ENCODE results near the gene UNC13C. TPM values are rescaled to one million over a fixed set of nuclear protein-coding genes. Genes with fewer than 3 reads are reported as not detected.
"Not testable (repeated sequence)": the region's sequence is repeated elsewhere in the genome, so short reads cannot be mapped to it uniquely, and the experiment has no call there.

UNC13C gene
- 0.64 and 0.65 TPM in 2 replicates for polyA plus RNA-seq (2013)

DNA sequence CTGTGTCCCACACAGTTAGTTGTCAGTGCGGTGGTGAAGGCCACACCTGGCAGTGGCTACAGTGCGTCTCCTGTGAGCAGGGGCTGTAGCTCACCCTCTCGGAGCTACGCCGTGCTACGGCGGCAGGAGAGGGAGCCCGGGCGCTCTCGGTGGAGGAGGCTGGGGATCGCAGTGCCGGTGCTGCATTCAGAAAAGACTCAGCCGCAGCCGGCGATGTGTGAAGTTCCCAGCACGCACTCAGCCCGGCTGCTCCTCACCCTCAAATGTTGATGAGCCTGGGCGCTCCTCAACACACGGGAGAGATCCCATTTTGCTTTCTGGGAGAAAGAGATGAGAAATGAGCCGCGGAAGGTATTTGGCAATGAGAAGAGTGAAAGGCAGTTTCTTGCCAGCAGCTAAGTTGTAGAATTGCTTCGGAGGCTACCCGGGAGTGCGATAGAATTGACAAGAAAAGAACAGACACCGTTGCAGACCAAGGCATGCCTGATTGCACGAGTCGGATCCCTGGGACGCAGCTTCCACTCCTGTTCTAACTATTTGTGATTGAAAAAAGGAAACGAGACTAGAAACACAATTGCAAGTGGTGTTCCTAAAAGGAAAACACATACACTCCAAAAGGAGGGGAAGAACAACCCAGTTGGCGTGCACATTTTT, at the start of gene UNC13C:
TSS of gene UNC13C (plus strand) at position 189 of the 654 bp plus-strand sequence. CDS start 34,463 bp downstream, outside the sequence.
- H3K36me3 ChIP-seq (ENCODE audit: control insufficient read depth in 1 of 2, insufficient read depth in 2 of 2, low read length in 2 of 2): no peaks in the 10 kb centered on the region
- no peaks in the 10 kb centered on the region for H3K27me3 ChIP-seq (ENCODE audit: insufficient read depth, low read length)
- peaks cover 2% of the 10 kb centered on the region for H3K79me2 ChIP-seq (ENCODE audit: control insufficient read depth, insufficient read depth, low read length, poor library complexity)
- H3K4me1 ChIP-seq (ENCODE audit: control insufficient read depth in 1 of 2, insufficient read depth in 2 of 2, low read length in 2 of 2): no peaks in the 10 kb centered on the region
- H3K9ac ChIP-seq (ENCODE audit: low read length): no peak within 1 kb of the TSS
- H3K23ac ChIP-seq (ENCODE audit: low read length): no peak within 1 kb of the TSS
- no peak within 1 kb of the TSS for H2BK5ac ChIP-seq (ENCODE audit: low read depth, low read length, poor library complexity)
- peak within 1 kb of the TSS; percentile 88 for H3K4me2 ChIP-seq (ENCODE audit: low read length)
- H3K4ac ChIP-seq (ENCODE audit: low read depth, low read length): no peak within 1 kb of the TSS
- no peaks in the 10 kb centered on the region for H3K9me3 ChIP-seq (ENCODE audit: insufficient read depth, low read depth, low read length)
- no peaks in the 10 kb centered on the region for H3K79me1 ChIP-seq (ENCODE audit: low read length)
- H3K18ac ChIP-seq (ENCODE audit: low read length): no peak within 1 kb of the TSS
- H2BK120ac ChIP-seq (ENCODE audit: insufficient read depth, low read length, poor library complexity): no peak within 1 kb of the TSS
- H4K12ac ChIP-seq (ENCODE audit: low read depth, low read length): no peak within 1 kb of the TSS
- DNase-seq: peak in 1 of 2 donors; percentile 8
- peak within 1 kb of the TSS; percentile 51 for H3K4me3 ChIP-seq (ENCODE audit: low read depth, low read length)
- WGBS (ENCODE audit: extremely low coverage, insufficient coverage, insufficient read length): no CpG with 5 or more reads among the region's 30 CpGs
- H2AFZ ChIP-seq (ENCODE audit: insufficient read depth, low read length, poor library complexity): peak within 1 kb of the TSS; percentile 34
- H4K8ac ChIP-seq (ENCODE audit: low read depth, low read length): peak within 1 kb of the TSS; percentile 30
- no peak within 1 kb of the TSS for H3K27ac ChIP-seq (ENCODE audit: low read depth, low read length)
- H3K14ac ChIP-seq (ENCODE audit: low read length): no peak within 1 kb of the TSS
- H4K91ac ChIP-seq (ENCODE audit: low read depth, low read length): no peak within 1 kb of the TSS
- peak within 1 kb of the TSS; percentile 16 for H2BK12ac ChIP-seq (ENCODE audit: low read length)
- no peak within 1 kb of the TSS for H2AK5ac ChIP-seq (ENCODE audit: low read length)

DNA sequence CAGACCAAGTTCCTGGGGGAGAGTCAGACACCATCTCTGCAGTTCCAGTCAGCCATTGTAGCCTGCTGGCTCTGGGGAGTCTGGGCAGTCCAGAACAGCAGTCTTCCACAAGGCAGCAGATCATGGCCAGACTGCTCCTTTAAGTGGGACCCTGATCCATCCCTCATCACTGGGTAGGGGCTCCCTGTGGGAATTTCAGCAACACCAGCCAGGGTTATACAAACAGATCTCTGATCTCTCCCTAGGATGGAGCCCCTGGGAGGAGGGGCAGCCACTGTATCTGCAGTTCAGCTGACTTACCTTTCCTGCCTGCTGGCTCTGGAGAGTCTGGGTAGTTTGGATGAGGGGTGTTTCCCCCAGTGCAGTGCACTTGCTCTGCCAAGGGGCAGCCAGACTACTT, 42.1 kb upstream of the UNC13C start:
- H3K4ac ChIP-seq (ENCODE audit: low read depth, low read length): no peak overlapping the region
- H3K14ac ChIP-seq (ENCODE audit: low read length): no peak overlapping the region
- H4K8ac ChIP-seq (ENCODE audit: low read depth, low read length): no peak overlapping the region
- no peak overlapping the region for H3K23ac ChIP-seq (ENCODE audit: low read length)
- no peak overlapping the region for H2BK120ac ChIP-seq (ENCODE audit: insufficient read depth, low read length, poor library complexity)
- H4K12ac ChIP-seq (ENCODE audit: low read depth, low read length): no peak overlapping the region
- DNase-seq: no peak
- no peaks in the 10 kb centered on the region for H3K9me3 ChIP-seq (ENCODE audit: insufficient read depth, low read depth, low read length)
- H3K79me1 ChIP-seq (ENCODE audit: low read length): no peaks in the 10 kb centered on the region
- H3K9ac ChIP-seq (ENCODE audit: low read length): no peak overlapping the region
- H3K4me2 ChIP-seq (ENCODE audit: low read length): no peak overlapping the region
- no peak overlapping the region for H2BK5ac ChIP-seq (ENCODE audit: low read depth, low read length, poor library complexity)
- H3K4me1 ChIP-seq (ENCODE audit: control insufficient read depth in 1 of 2, insufficient read depth in 2 of 2, low read length in 2 of 2): no peaks in the 10 kb centered on the region
- H3K27me3 ChIP-seq (ENCODE audit: insufficient read depth, low read length): no peaks in the 10 kb centered on the region
- H3K4me3 ChIP-seq (ENCODE audit: low read depth, low read length): no peak overlapping the region
- no peaks in the 10 kb centered on the region for H3K79me2 ChIP-seq (ENCODE audit: control insufficient read depth, insufficient read depth, low read length, poor library complexity)
- no peaks in the 10 kb centered on the region for H3K36me3 ChIP-seq (ENCODE audit: control insufficient read depth in 1 of 2, insufficient read depth in 2 of 2, low read length in 2 of 2)
- no peak overlapping the region for H3K27ac ChIP-seq (ENCODE audit: low read depth, low read length)
- H2AK5ac ChIP-seq (ENCODE audit: low read length): no peak overlapping the region
- H2BK12ac ChIP-seq (ENCODE audit: low read length): no peak overlapping the region
- H3K18ac ChIP-seq (ENCODE audit: low read length): no peak overlapping the region
- no peak overlapping the region for H4K91ac ChIP-seq (ENCODE audit: low read depth, low read length)
- no peak overlapping the region for H2AFZ ChIP-seq (ENCODE audit: insufficient read depth, low read length, poor library complexity)

DNA sequence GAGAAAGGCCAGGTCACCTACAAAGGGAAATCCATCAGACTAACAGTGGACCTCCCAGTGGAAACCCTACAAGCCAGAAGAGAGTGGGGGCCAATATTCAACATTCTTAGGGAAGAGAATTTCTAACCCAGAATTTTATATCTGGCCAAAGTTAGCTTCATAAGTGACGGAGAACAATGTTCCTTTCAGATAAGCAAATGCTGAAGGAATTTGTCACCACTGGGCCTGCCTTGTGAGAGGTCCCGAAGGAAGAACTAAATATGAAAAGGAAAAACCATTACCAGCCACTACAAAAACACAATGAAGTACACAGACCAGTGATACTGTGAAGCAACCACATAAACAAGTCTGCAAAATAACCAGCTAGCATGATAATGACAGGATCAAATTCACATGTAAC, 40.6 kb upstream of the UNC13C start:
- H3K4me2 ChIP-seq (ENCODE audit: low read length); H3K79me1 ChIP-seq (ENCODE audit: low read length); H3K9me3 ChIP-seq (ENCODE audit: insufficient read depth, low read depth, low read length); H3K36me3 ChIP-seq (ENCODE audit: control insufficient read depth in 1 of 2, insufficient read depth in 2 of 2, low read length in 2 of 2); H4K8ac ChIP-seq (ENCODE audit: low read depth, low read length); H3K4me3 ChIP-seq (ENCODE audit: low read depth, low read length); H3K4ac ChIP-seq (ENCODE audit: low read depth, low read length); H3K23ac ChIP-seq (ENCODE audit: low read length); H4K91ac ChIP-seq (ENCODE audit: low read depth, low read length); H2BK12ac ChIP-seq (ENCODE audit: low read length); H3K27ac ChIP-seq (ENCODE audit: low read depth, low read length); H2BK5ac ChIP-seq (ENCODE audit: low read depth, low read length, poor library complexity); H2AFZ ChIP-seq (ENCODE audit: insufficient read depth, low read length, poor library complexity); H3K79me2 ChIP-seq (ENCODE audit: control insufficient read depth, insufficient read depth, low read length, poor library complexity); H3K18ac ChIP-seq (ENCODE audit: low read length); H3K9ac ChIP-seq (ENCODE audit: low read length); H3K14ac ChIP-seq (ENCODE audit: low read length); H3K27me3 ChIP-seq (ENCODE audit: insufficient read depth, low read length); H4K12ac ChIP-seq (ENCODE audit: low read depth, low read length); H2AK5ac ChIP-seq (ENCODE audit: low read length); H2BK120ac ChIP-seq (ENCODE audit: insufficient read depth, low read length, poor library complexity); H3K4me1 ChIP-seq (ENCODE audit: control insufficient read depth in 1 of 2, insufficient read depth in 2 of 2, low read length in 2 of 2); DNase-seq: not testable (repeated sequence)
- WGBS (ENCODE audit: extremely low coverage, insufficient coverage, insufficient read length): no CpG with 5 or more reads among the region's 2 CpGs

DNA sequence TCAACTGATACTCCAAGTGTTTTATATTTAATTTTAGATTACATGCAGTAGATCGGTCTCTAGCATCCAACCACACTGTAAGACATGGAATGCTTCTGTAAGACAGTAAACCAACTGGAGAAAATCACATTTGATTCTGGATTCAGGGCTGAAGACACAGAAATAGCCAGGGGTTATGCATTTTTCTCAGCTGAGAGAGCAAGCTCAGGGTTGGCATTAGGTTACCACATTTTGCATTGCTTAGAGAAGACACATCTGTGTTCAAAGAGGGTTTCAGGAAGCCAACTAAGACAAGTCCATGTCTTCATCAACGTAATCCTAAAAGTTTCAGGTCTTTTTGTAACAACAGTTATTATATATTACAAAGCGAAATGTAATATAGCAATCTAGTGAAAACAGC, 27.7 kb upstream of the UNC13C start:
- peak; percentile 12 to 65 for DNase-seq
- Histone ChIP-seq H3K14ac (ENCODE audit: low read length) (no peak overlapping the region), H3K9ac (ENCODE audit: low read length) (no peak overlapping the region), H3K4me3 (ENCODE audit: low read depth, low read length) (no peak overlapping the region), H3K9me3 (ENCODE audit: insufficient read depth, low read depth, low read length) (no peaks in the 10 kb centered on the region), H4K8ac (ENCODE audit: low read depth, low read length) (no peak overlapping the region), H3K4ac (ENCODE audit: low read depth, low read length) (no peak overlapping the region), H3K36me3 (ENCODE audit: control insufficient read depth in 1 of 2, insufficient read depth in 2 of 2, low read length in 2 of 2) (no peaks in the 10 kb centered on the region), H2BK120ac (ENCODE audit: insufficient read depth, low read length, poor library complexity) (no peak overlapping the region), H3K27me3 (ENCODE audit: insufficient read depth, low read length) (no peaks in the 10 kb centered on the region), H3K79me2 (ENCODE audit: control insufficient read depth, insufficient read depth, low read length, poor library complexity) (no peaks in the 10 kb centered on the region), H4K91ac (ENCODE audit: low read depth, low read length) (no peak overlapping the region), H3K27ac (ENCODE audit: low read depth, low read length) (no peak overlapping the region), H2BK5ac (ENCODE audit: low read depth, low read length, poor library complexity) (no peak overlapping the region), H2BK12ac (ENCODE audit: low read length) (no peak overlapping the region), H3K4me1 (ENCODE audit: control insufficient read depth in 1 of 2, insufficient read depth in 2 of 2, low read length in 2 of 2) (no peaks in the 10 kb centered on the region), H4K12ac (ENCODE audit: low read depth, low read length) (no peak overlapping the region), H2AK5ac (ENCODE audit: low read length) (no peak overlapping the region), H3K79me1 (ENCODE audit: low read length) (no peaks in the 10 kb centered on the region), H3K18ac (ENCODE audit: low read length) (no peak overlapping the region), H2AFZ (ENCODE audit: insufficient read depth, low read length, poor library complexity) (no peak overlapping the region), H3K4me2 (ENCODE audit: low read length) (no peak overlapping the region), H3K23ac (ENCODE audit: low read length) (no peak overlapping the region)
- no CpG with 5 or more reads among the region's 3 CpGs for WGBS (ENCODE audit: extremely low coverage, insufficient coverage, insufficient read length)

Measured in trophoblast cell (in vitro differentiated cells and primary cell).